Spinal cord (tissue), 10 donors: Measurements from ENCODE around the gene GRID1. TPM values are rescaled to one million over a fixed set of nuclear protein-coding genes. Genes with fewer than 3 reads are reported as not detected.

Experiments used
- DNase-seq, 6 donors: peaks; one replicate each; pipeline versions ENCODE4 v3.0.0 to v3.0.0-alpha.2; 2013 to 2015; ENCODE audit warnings: low spot score in 6 of 6, low read depth in 4 of 6
- H3K27ac ChIP-seq: one replicate; pipeline ENCODE4 v1.5.1; 2013; ENCODE audit warnings: low read depth, low read length, control low read depth
- H3K27me3 ChIP-seq: one replicate; pipeline ENCODE4 v1.6.1; 2013; ENCODE audit warnings: low read length; ENCODE audit not compliant: control insufficient read depth, insufficient read depth
- H3K36me3 ChIP-seq: one replicate; pipeline ENCODE4 v1.6.1; 2013; ENCODE audit warnings: low read length; ENCODE audit not compliant: control insufficient read depth, insufficient read depth
- H3K4me1 ChIP-seq: one replicate; pipeline ENCODE4 v1.6.1; 2013; ENCODE audit warnings: low read length; ENCODE audit not compliant: control insufficient read depth, insufficient read depth
- H3K4me3 ChIP-seq: one replicate; pipeline ENCODE4 v1.5.1; 2013; ENCODE audit warnings: low read depth, low read length, control low read depth
- H3K9me3 ChIP-seq: one replicate; pipeline ENCODE4 v1.6.1; 2013; ENCODE audit warnings: low read length; ENCODE audit not compliant: control insufficient read depth, insufficient read depth
- WGBS: methylation state at CpG from one replicate; pipeline ENCODE4 v1.1.5; 2013; ENCODE audit warnings: missing lambda C conversion rate; ENCODE audit not compliant: insufficient coverage; 5-methylcytosine and 5-hydroxymethylcytosine counted together
- polyA plus RNA-seq, 2 donors: library from polyadenylated mRNA; unstranded; fragments of 120-200 nt; gene quantifications; one replicate each; pipeline ENCODE4 v1.2.1, GENCODE V29; 2013; ENCODE audit not compliant: insufficient read length in 2 of 2
- total RNA-seq, 2 donors: library from RNA; depleted of rRNA in 1 of 2; stranded (reverse); fragments of 120-200 nt in 1 of 2; fragments of >200 nt in 1 of 2; gene quantifications; one replicate each; pipeline versions ENCODE4 v1.2.3 to v1.2.4, GENCODE V29; 2013 to 2014
- donor health status: healthy.

Gene GRID1
- total and polyA plus RNA-seq, 4 donors: 7.6 to 30.1 (median 22.2) TPM

DNA sequence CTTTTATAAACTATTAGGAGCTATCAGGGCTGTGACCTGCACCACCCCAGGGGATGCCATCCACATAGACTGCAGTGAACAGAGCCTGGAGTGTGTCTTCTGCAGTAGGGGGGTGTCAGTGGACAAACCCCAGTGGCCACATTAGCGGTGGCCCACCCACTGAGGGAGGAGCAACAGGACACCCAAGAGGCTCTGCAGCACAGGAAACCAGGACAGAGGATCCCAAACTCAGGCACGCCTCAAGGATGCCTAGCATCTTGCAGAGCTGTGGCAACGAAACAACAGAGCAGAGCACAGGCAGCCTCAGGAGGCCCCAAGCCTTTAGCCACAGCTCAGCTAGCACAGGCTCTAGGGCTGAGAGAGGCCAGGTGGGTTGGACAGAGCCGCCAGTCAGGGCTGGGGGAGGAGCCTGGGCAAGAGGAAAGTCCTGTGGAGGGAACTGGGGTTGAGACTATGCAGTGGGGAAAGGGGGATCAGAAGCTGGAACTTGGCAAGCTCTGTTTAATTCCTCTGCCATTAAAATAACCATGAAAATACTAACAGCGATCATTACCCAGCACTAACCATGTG lies 53.8 kb downstream of the GRID1 start:
- no peak for DNase-seq

DNA sequence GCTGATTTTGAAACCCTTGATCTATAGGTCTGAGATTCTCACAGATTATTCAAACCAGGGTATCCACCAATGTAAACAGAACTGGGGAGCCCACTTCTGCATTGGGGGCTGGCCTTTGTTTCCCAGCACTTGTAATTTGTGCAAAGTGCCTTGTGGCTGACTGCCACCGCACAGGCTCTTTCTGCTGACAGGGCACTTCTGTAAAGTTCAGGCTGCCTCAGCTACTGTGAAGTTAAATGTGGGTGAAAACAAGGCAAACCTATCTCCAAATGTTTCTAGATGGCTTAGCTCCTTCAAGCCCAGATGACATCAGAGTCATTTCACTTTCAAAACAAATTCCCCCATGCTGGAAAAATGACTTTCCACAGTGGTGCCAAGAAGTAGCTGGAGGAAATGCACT lies 54.7 kb downstream of the GRID1 start:
- 40% methylated on average over 1 of the region's 1 CpG for WGBS
- peak in 2 of 6 donors; percentile 38 to 54 for DNase-seq
- no peak overlapping the region for H3K4me3 ChIP-seq
- no peaks in the 10 kb centered on the region for H3K27me3 ChIP-seq
- H3K9me3 ChIP-seq: no peaks in the 10 kb centered on the region
- no peak overlapping the region for H3K27ac ChIP-seq
- H3K4me1 ChIP-seq: peaks cover 28% of the 10 kb centered on the region
- H3K36me3 ChIP-seq: no peaks in the 10 kb centered on the region

More for the DNA sequence above, 53.8 kb downstream of the GRID1 start:
- Histone ChIP-seq H3K4me3 (no peak overlapping the region), H3K27me3 (no peaks in the 10 kb centered on the region), H3K27ac (no peak overlapping the region), H3K36me3 (no peaks in the 10 kb centered on the region), H3K9me3 (no peaks in the 10 kb centered on the region), H3K4me1 (peaks cover 31% of the 10 kb centered on the region)
- 71% methylated on average over 4 of the region's 5 CpGs for WGBS

DNA sequence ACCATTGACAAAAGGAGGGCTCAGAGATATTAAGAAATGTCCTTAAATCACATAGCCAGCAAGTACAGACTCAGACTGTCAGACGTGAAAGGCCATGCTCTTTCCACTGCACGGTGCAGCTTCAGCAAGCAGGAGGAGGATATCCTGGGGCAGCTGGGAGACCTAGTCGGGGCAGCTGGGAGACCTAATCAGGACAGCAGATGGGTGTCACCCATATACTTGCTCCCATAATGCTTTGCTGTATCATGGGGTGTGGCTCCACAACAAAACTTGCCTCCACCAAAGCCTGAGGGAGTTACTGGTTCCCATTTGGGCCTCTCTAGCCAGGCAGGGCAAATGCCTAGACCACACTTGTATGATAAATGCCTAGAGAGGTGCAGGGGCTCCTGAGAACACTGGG lies 55.4 kb downstream of the GRID1 start:
- WGBS: 59% methylated on average over 2 of the region's 3 CpGs
- Histone ChIP-seq H3K27me3 (no peaks in the 10 kb centered on the region), H3K27ac (no peak overlapping the region), H3K4me1 (peaks cover 23% of the 10 kb centered on the region), H3K36me3 (no peaks in the 10 kb centered on the region), H3K4me3 (no peak overlapping the region), H3K9me3 (no peaks in the 10 kb centered on the region)
- DNase-seq: no peak

DNA sequence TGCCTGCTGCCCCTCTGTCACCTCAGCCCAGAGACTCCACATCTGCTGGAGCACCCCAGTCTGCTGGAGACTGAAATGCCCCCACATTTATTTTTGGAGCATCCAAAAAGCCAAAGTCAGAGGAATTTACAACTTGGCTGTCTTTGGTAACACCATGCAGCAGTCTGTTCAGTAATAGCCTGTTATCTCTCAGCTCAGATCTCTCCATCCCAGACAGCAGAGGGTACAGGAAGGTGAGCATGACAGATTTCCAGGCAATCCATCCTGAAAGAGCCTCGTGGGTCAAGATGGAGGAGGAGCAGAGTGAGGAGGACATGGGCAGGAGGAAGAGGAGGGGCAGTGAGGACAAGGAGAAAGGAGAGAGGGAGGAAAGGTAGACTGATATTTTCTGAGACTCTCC lies 55.9 kb downstream of the GRID1 start:
- Histone ChIP-seq H3K4me1 (peaks cover 21% of the 10 kb centered on the region), H3K27me3 (no peaks in the 10 kb centered on the region), H3K36me3 (no peaks in the 10 kb centered on the region), H3K4me3 (no peak overlapping the region), H3K9me3 (no peaks in the 10 kb centered on the region), H3K27ac (no peak overlapping the region)
- DNase-seq: no peak
- whole genome bisulfite sequencing: 50% methylated on average over 1 of the region's 1 CpG

DNA sequence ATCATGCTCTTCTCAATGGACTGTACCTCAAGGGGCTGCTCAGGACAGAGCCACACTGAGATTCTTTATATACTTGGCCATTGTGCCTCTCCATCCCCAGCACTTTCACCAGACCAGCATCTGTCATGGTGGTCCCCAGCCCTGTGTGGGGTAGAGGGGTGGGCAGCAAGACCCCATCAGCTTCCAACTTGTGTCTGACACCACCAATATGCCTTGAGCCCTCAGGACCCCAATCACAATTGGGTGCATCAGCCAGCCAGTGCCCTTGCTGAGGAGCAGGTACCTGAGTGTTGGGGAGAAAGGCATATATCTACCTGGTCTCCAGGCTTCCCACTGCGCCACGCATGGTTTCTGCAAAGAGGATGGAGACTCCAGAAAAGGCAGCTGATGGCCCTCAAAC lies 56.3 kb downstream of the GRID1 start:
- no peak overlapping the region for H3K27ac ChIP-seq
- no peaks in the 10 kb centered on the region for H3K9me3 ChIP-seq
- DNase-seq: no peak
- WGBS: 95% methylated on average over 2 of the region's 2 CpGs
- no peak overlapping the region for H3K4me3 ChIP-seq
- peaks cover 21% of the 10 kb centered on the region for H3K4me1 ChIP-seq
- H3K36me3 ChIP-seq: no peaks in the 10 kb centered on the region
- H3K27me3 ChIP-seq: no peaks in the 10 kb centered on the region

DNA sequence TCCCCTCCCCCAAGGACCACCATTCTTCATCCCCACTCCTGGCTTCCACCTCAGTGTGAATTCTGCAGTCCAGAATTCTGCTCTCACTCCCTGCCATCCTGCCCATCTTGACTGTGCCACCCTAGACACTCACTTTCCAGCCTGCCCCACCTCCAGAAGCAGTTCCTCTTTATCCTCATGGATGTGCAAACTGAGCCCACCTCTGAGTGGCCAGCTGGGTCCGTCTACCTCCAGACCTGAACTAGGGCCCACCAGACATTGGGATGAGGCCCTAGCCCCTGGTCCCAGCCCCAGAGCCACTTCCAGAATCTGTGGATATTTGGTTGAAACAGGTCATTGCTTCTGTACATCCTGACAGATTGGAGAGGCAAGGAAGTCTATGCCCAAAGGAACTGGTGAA lies 58.5 kb downstream of the GRID1 start:
- Histone ChIP-seq H3K36me3 (no peaks in the 10 kb centered on the region), H3K9me3 (no peaks in the 10 kb centered on the region), H3K4me1 (peaks cover 5% of the 10 kb centered on the region), H3K4me3 (no peak overlapping the region), H3K27me3 (no peaks in the 10 kb centered on the region), H3K27ac (no peak overlapping the region)
- WGBS: 80% methylated on average over 1 of the region's 1 CpG
- DNase-seq: no peak

DNA sequence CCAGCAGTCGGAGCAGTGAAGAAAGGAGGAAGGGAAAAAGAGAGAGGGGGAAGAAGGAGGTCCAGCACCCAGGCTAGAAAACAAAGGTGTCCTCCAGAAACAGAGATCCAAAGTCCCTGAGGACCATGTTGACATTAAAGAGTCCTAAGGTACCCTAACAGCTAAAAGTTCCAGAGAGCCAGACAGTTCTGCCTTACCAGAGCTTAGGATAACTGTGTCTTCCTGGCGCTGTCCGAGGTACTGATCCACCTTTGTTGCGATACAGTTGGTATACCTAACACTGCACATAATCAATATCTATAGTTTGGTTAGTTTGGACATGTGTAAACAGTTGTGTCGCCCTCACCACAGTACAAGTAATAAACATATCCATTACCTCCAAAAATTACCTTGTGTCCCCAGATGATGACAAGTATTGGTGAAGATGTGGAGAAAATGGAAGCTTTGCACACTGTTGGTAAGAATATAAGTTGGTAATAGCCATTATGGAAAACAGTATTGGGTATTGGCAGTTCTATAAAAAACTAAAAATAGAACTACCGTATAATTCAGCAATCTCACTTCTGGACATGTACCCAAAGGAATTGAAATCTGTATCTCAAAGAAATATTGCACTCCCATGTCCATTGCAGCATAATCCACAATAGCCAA lies 59.8 kb downstream of the GRID1 start:
- Histone ChIP-seq H3K27ac (no peak overlapping the region), H3K4me1 (peaks cover 3% of the 10 kb centered on the region), H3K4me3 (no peak overlapping the region), H3K27me3 (no peaks in the 10 kb centered on the region), H3K9me3 (no peaks in the 10 kb centered on the region), H3K36me3 (no peaks in the 10 kb centered on the region)
- peak in 1 of 6 donors; percentile 23 for DNase-seq
- WGBS: 86% methylated on average over 1 of the region's 6 CpGs

DNA sequence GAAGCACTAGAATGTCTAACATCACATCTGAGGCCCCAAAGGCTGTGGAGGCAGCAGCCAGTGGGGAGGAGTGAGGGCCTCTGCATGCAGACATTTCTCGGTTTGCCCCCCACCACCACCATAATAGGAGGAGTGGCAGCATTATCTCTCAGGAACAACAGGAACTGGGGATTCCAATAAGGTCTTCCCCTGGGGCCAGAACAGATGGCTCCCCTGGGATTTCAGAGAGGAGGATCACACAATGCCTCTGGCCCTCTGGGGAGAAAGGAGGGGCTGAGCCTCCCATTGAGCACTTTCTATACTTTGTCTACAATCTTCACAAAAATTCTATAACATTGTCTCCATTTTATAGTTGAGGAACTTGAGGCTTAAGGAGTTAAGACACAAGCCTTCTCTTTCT lies 61.1 kb downstream of the GRID1 start:
- Histone ChIP-seq H3K4me3 (no peak overlapping the region), H3K9me3 (no peaks in the 10 kb centered on the region), H3K4me1 (peaks cover 6% of the 10 kb centered on the region), H3K36me3 (no peaks in the 10 kb centered on the region), H3K27me3 (no peaks in the 10 kb centered on the region), H3K27ac (no peak overlapping the region)
- DNase-seq: no peak
- no CpG with 5 or more reads among the region's 1 CpG for WGBS

DNA sequence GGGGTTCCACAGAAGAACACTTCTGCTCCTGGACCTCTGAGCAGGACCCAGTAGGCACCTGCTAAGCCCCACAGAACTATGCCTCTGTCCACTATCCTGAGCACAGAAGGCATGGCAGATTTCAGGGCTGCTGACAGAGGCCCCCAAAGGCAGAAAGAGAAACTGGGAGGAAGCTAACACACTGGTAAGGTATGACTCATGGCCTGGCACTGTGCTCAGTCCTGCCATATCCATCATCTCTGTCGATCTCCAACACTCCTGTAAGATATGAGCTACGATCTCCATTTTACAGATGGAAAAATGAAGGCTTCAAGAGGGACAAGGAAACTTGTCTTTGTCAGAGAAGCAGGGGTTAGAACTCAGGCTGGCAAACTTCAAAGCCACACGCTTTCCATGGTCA lies 62.2 kb downstream of the GRID1 start:
- H3K27me3 ChIP-seq: no peaks in the 10 kb centered on the region
- 100% methylated on average over 1 of the region's 3 CpGs for WGBS
- H3K9me3 ChIP-seq: no peaks in the 10 kb centered on the region
- DNase-seq: no peak
- H3K4me3 ChIP-seq: no peak overlapping the region
- H3K4me1 ChIP-seq: peaks cover 6% of the 10 kb centered on the region
- H3K36me3 ChIP-seq: no peaks in the 10 kb centered on the region
- H3K27ac ChIP-seq: no peak overlapping the region

DNA sequence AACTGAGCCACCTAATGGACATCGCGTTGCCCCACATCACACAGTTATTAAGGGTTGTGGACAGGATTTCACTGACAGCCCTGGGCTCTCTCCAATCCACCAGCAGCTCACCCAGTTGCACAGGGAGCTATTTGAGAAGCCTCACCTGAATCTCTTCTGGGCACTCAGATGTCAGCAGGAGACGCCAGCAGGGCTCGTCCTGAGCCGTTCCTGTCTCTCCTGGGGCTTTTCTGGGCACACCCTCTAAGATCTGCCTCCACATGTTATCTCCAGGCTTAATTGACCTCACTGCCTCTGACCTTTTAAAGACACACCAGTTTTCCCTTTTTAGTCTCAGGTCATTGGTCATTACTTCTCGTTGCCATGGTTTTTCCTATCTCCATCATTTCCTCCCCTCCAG lies 63.0 kb downstream of the GRID1 start:
- no peak overlapping the region for H3K4me3 ChIP-seq
- H3K27me3 ChIP-seq: no peaks in the 10 kb centered on the region
- H3K9me3 ChIP-seq: no peaks in the 10 kb centered on the region
- H3K36me3 ChIP-seq: no peaks in the 10 kb centered on the region
- H3K4me1 ChIP-seq: peaks cover 6% of the 10 kb centered on the region
- DNase-seq: no peak
- no peak overlapping the region for H3K27ac ChIP-seq
- WGBS: 70% methylated on average over 4 of the region's 6 CpGs
